ENCODE results near the gene FAM114A1.

DNA sequence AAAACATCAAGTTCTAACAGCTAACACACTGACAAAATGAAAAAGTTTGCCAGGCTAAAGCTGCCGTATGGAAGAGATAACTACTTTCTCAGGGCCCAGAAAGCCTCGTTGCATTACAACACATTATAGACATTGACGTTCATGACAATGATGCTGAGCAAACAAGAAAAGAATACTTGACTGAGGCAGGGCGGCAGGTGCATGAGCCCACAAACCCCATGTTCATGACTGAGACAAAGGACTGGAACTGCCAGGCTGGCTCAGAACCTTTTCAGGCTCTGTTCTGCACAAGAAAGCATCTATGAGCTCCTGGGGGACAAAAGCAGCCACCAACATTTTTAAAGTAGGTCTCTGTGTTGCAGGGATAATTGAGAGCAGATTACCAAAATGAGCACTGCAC, 24.6 kb upstream of the FAM114A1 start:
- TF ChIP-seq, protein P1, sequence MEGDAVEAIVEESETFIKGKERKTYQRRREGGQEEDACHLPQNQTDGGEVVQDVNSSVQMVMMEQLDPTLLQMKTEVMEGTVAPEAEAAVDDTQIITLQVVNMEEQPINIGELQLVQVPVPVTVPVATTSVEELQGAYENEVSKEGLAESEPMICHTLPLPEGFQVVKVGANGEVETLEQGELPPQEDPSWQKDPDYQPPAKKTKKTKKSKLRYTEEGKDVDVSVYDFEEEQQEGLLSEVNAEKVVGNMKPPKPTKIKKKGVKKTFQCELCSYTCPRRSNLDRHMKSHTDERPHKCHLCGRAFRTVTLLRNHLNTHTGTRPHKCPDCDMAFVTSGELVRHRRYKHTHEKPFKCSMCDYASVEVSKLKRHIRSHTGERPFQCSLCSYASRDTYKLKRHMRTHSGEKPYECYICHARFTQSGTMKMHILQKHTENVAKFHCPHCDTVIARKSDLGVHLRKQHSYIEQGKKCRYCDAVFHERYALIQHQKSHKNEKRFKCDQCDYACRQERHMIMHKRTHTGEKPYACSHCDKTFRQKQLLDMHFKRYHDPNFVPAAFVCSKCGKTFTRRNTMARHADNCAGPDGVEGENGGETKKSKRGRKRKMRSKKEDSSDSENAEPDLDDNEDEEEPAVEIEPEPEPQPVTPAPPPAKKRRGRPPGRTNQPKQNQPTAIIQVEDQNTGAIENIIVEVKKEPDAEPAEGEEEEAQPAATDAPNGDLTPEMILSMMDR (IDR thresholded peaks at IDR 0.05; ENCODE audit: low read depth, low read length, missing input control): no peak
- no peak for TF ChIP-seq RAD21 (IDR thresholded peaks at IDR 0.05)
- TF ChIP-seq YY1 (IDR thresholded peaks at IDR 0.05): no peak
- TF ChIP-seq, protein P2, sequence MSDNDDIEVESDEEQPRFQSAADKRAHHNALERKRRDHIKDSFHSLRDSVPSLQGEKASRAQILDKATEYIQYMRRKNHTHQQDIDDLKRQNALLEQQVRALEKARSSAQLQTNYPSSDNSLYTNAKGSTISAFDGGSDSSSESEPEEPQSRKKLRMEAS (IDR thresholded peaks at IDR 0.05): no peak
- TF ChIP-seq, protein P3, sequence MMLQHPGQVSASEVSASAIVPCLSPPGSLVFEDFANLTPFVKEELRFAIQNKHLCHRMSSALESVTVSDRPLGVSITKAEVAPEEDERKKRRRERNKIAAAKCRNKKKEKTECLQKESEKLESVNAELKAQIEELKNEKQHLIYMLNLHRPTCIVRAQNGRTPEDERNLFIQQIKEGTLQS (IDR thresholded peaks at IDR 0.05): no peak
- TF ChIP-seq RXRA (IDR thresholded peaks at IDR 0.05): no peak
- no peak for TF ChIP-seq GABPA (IDR thresholded peaks at IDR 0.05 in 1 of 2, conservative IDR thresholded peaks at IDR 0.05 in 1 of 2)
- no peak for TF ChIP-seq TAF1 (conservative IDR thresholded peaks at IDR 0.05)
- TF ChIP-seq HNF4A (conservative IDR thresholded peaks at IDR 0.05): no peak
- no peak for TF ChIP-seq JUND (IDR thresholded peaks at IDR 0.05)
- no peak for TF ChIP-seq HNF4G (IDR thresholded peaks at IDR 0.05)
- TF ChIP-seq, protein P4, sequence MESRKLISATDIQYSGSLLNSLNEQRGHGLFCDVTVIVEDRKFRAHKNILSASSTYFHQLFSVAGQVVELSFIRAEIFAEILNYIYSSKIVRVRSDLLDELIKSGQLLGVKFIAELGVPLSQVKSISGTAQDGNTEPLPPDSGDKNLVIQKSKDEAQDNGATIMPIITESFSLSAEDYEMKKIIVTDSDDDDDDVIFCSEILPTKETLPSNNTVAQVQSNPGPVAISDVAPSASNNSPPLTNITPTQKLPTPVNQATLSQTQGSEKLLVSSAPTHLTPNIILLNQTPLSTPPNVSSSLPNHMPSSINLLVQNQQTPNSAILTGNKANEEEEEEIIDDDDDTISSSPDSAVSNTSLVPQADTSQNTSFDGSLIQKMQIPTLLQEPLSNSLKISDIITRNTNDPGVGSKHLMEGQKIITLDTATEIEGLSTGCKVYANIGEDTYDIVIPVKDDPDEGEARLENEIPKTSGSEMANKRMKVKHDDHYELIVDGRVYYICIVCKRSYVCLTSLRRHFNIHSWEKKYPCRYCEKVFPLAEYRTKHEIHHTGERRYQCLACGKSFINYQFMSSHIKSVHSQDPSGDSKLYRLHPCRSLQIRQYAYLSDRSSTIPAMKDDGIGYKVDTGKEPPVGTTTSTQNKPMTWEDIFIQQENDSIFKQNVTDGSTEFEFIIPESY (IDR thresholded peaks at IDR 0.05): no peak

Data from liver (tissue), 3 donors.